ENCODE data around the gene C22orf23.

C22orf23 gene

DNA sequence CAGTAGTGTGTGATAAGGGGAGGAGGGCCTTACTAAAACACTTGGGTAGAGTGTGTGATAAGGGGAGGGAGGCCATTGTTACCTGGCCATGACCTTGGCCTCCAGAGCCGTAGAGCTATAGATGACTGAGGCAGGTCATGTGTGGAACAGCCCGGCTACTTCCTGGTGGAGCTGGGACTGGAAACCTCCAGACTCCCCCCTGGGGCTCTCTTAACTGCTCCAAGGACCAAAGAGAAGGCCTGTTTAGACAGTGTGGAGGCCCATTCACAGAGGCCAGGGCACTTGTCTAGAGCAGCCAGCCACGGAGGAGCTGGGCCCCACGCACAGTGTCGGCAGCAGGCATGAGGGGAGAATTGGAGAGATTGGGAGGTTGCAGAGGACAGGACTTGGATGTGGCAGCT lies 59.8 kb downstream of the C22orf23 start:
- no peak for DNase-seq (ENCODE audit: low read depth)
- H3K4me3 ChIP-seq (ENCODE audit: control insufficient read depth, low read depth, low read length): no peak overlapping the region
- TF ChIP-seq, protein P1, sequence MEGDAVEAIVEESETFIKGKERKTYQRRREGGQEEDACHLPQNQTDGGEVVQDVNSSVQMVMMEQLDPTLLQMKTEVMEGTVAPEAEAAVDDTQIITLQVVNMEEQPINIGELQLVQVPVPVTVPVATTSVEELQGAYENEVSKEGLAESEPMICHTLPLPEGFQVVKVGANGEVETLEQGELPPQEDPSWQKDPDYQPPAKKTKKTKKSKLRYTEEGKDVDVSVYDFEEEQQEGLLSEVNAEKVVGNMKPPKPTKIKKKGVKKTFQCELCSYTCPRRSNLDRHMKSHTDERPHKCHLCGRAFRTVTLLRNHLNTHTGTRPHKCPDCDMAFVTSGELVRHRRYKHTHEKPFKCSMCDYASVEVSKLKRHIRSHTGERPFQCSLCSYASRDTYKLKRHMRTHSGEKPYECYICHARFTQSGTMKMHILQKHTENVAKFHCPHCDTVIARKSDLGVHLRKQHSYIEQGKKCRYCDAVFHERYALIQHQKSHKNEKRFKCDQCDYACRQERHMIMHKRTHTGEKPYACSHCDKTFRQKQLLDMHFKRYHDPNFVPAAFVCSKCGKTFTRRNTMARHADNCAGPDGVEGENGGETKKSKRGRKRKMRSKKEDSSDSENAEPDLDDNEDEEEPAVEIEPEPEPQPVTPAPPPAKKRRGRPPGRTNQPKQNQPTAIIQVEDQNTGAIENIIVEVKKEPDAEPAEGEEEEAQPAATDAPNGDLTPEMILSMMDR (IDR thresholded peaks at IDR 0.05; ENCODE audit: control insufficient read depth, insufficient read depth, low read depth, low read length, missing control alignments): no peak

Data from AG09309 (cell line).